Progenitor cell of endocrine pancreas (in vitro differentiated cells): ENCODE measurements around the gene ZNF620. TPM values are rescaled to one million over a fixed set of nuclear protein-coding genes. Genes with fewer than 3 reads are reported as not detected.

ENCODE experiments used
- DNase-seq: peaks from one replicate; pipeline ENCODE4 v3.0.0; 2021; ENCODE audit warnings: low spot score; ENCODE audit not compliant: unreplicated experiment
- H3K27ac Mint-ChIP-seq: 2 replicates; pipeline ENCODE4 v1.8.0; 2021; ENCODE audit warnings: mild to moderate bottlenecking, moderate library complexity, mixed read lengths
- H3K27me3 Mint-ChIP-seq: 2 replicates; pipeline ENCODE4 v1.8.0; 2021; ENCODE audit warnings: mixed read lengths
- H3K36me3 Mint-ChIP-seq: 2 replicates; pipeline ENCODE4 v1.8.0; 2022; ENCODE audit warnings: mixed read lengths; ENCODE audit not compliant: insufficient read depth
- H3K4me1 Mint-ChIP-seq: 2 replicates; pipeline ENCODE4 v1.8.0; 2021; ENCODE audit warnings: low read depth, mixed read lengths
- H3K4me3 Mint-ChIP-seq: 2 replicates; pipeline ENCODE4 v1.8.0; 2021; ENCODE audit warnings: low read depth, mild to moderate bottlenecking, moderate library complexity, mixed read lengths
- H3K9me3 Mint-ChIP-seq: 2 replicates; pipeline ENCODE4 v1.8.0; 2021; ENCODE audit warnings: low read depth, mixed read lengths
- CTCF ChIP-seq: fragments of 200-600 bp; sonication (generic); IDR thresholded peaks from one replicate; pipeline ENCODE4 v1.5.0; 2021; ENCODE audit warnings: antibody characterized with exemption, mild to moderate bottlenecking; ENCODE audit not compliant: unreplicated experiment
- total RNA-seq: library from RNA; stranded (reverse); gene quantifications from 2 replicates; pipeline ENCODE4 v1.2.1, GENCODE V29; 2021

Gene ZNF620
- total RNA-seq, 1 donor from 2014 or later: 26.2 TPM

GRCh38 chr3:40490916-40491315 lies 14.9 kb upstream of the ZNF620 start:
- H3K36me3 Mint-ChIP-seq: peaks cover 26% of the 10 kb centered on the region

GRCh38 chr3:40494698-40495097 lies 11.1 kb upstream of the ZNF620 start:
- DNase-seq: no peak
- Mint-ChIP-seq H3K4me3 (no peak overlapping the region), H3K27ac (no peak overlapping the region), H3K27me3 (no peaks in the 10 kb centered on the region), H3K4me1 (no peaks in the 10 kb centered on the region), H3K9me3 (no peaks in the 10 kb centered on the region), H3K36me3 (peaks cover 2% of the 10 kb centered on the region)
- TF ChIP-seq CTCF: no peak

More at GRCh38 chr3:40490916-40491315, 14.9 kb upstream of the ZNF620 start:
- H3K27me3 Mint-ChIP-seq: no peaks in the 10 kb centered on the region
- DNase-seq: no peak
- no peak overlapping the region for H3K4me3 Mint-ChIP-seq
- no peak overlapping the region for H3K27ac Mint-ChIP-seq
- H3K4me1 Mint-ChIP-seq: no peaks in the 10 kb centered on the region
- H3K9me3 Mint-ChIP-seq: peaks cover 21% of the 10 kb centered on the region
- TF ChIP-seq CTCF: no peak

GRCh38 chr3:40497288-40497687 lies 8.6 kb upstream of the ZNF620 start:
- no peaks in the 10 kb centered on the region for H3K27me3 Mint-ChIP-seq
- H3K27ac Mint-ChIP-seq: no peak overlapping the region
- no peaks in the 10 kb centered on the region for H3K9me3 Mint-ChIP-seq
- no peak overlapping the region for H3K4me3 Mint-ChIP-seq
- no peak for TF ChIP-seq CTCF
- H3K4me1 Mint-ChIP-seq: no peaks in the 10 kb centered on the region
- no peaks in the 10 kb centered on the region for H3K36me3 Mint-ChIP-seq
- no peak for DNase-seq

- H3K9me3 Mint-ChIP-seq: no peaks in the 10 kb centered on the region
- H3K36me3 Mint-ChIP-seq: no peaks in the 10 kb centered on the region
- H3K27me3 Mint-ChIP-seq: no peaks in the 10 kb centered on the region
- DNase-seq: no peak
- no peak overlapping the region for H3K27ac Mint-ChIP-seq
- no peak overlapping the region for H3K4me3 Mint-ChIP-seq
- no peaks in the 10 kb centered on the region for H3K4me1 Mint-ChIP-seq
- no peak for TF ChIP-seq CTCF
Observed at GRCh38 chr3:40499952-40500351, 5.9 kb upstream of the ZNF620 start.

- no peak for TF ChIP-seq CTCF
- H3K4me3 Mint-ChIP-seq: no peak overlapping the region
Observed at GRCh38 chr3:40502034-40502433, 3.8 kb upstream of the ZNF620 start.

More at GRCh38 chr3:40502034-40502433, 3.8 kb upstream of the ZNF620 start:
- Mint-ChIP-seq H3K36me3 (no peaks in the 10 kb centered on the region), H3K9me3 (no peaks in the 10 kb centered on the region), H3K27me3 (no peaks in the 10 kb centered on the region), H3K4me1 (peaks cover 10% of the 10 kb centered on the region), H3K27ac (peak overlapping the region; percentile 11)
- no peak for DNase-seq
